GM19395 (cell line): ENCODE data around the gene RAB30.
A peak's percentile ranks its signal among the peaks of the same experiment; 100 is the strongest.
"Not testable (repeated sequence)": the region's sequence is repeated elsewhere in the genome, so short reads cannot be mapped to it uniquely, and the experiment has no call there.

Experiments
- ATAC-seq: cut with Tn5 transposase; IDR thresholded peaks from one replicate; pipeline ENCODE4 v1.9.1; 2021; ENCODE audit warnings: mild to moderate bottlenecking, moderate library complexity; ENCODE audit not compliant: unreplicated experiment

The RAB30 gene

DNA sequence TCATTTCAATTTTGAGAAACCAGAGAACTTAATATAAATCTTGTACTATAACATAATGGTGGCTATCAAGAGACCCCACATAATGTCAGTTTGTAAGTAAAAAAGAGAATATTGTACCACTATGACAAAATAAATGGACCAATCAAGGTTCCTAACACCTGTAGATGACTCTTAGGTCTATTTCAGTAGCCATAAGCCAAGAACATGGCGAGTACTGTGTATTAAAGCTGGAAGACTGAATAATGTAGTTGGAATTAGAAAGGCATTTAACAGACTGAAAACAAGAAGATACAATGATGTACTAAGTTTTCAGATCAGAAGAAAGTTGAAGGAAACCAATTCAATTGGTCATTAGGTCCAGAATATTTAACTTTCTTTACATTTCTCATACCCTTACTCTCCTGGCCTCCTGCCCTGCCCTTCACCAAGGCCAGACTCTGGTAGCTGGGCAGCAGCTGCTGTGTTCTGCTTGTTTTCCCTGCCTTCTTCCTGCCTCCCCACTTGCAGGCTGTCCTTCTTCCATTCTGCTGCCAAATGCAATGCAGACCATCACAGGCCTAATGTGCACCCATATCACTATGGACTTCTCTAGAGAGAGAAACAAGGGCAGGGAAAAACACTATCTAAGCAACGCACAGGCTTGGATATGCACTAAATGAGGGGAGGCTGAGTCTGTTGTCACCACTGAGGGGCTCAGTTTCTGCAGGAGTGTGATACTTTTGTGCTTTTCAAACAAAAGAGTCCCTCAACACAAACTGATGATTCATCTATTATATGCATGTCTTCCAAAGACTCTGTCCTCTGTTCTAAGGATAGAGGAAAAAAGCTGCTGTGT lies 60.1 kb downstream of the RAB30 start:
- no peak for ATAC-seq

DNA sequence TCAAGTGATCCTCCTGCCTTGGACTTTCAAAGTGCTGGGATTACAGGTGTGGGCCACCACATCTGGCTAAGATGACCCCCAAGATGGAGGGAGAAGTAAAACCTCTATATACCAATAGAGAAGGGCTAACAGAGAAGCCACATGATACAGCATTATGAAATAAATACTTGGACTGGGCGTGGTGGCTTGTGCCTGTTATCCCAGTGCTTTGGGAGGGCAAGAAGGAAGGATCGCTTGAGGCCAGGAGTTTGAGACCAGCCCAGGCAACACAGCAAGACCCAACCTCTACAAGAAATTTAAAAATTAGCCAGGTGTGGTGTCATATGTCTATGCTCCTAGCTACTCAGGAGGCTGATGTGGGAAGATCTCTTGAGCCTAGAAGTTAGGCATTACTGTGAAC lies 61.7 kb downstream of the RAB30 start:
- ATAC-seq, result no peak

DNA sequence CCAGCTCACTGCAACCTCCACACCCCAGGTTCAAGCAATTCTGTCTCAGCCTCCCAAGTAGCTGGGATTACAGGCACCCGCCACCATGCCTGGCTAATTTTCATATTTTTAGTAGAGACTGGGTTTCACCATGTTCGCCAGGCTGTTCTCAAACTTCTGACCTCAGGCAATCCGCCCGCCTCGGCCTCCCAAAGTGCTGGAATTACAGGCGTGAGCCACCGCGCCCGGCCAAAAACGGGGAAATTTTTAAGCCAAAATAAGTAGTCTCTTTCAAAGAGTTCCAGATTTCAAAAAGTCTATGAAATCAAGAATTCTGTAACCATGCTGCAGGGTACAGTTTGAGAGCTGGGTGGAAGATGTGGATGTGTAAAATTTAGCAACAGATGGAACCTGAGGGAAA lies 62.6 kb downstream of the RAB30 start:
- ATAC-seq, result not testable (repeated sequence)

DNA sequence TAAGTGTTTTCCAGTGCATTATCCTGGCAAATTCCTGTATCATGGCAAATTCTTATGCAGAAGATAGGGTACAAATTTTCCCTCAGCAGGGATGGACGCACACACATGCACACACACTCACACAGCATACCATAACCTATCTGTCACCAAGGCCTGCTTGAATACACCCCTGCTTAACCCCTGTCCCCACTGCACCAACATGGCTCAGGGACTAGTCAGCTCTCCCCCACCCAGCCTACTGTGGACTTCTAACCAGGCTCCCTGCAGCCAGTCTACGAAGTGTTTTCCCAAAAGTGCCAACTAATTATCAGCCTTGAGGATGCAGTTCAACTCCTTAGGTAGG lies 63.1 kb downstream of the RAB30 start:
- no peak for ATAC-seq

DNA sequence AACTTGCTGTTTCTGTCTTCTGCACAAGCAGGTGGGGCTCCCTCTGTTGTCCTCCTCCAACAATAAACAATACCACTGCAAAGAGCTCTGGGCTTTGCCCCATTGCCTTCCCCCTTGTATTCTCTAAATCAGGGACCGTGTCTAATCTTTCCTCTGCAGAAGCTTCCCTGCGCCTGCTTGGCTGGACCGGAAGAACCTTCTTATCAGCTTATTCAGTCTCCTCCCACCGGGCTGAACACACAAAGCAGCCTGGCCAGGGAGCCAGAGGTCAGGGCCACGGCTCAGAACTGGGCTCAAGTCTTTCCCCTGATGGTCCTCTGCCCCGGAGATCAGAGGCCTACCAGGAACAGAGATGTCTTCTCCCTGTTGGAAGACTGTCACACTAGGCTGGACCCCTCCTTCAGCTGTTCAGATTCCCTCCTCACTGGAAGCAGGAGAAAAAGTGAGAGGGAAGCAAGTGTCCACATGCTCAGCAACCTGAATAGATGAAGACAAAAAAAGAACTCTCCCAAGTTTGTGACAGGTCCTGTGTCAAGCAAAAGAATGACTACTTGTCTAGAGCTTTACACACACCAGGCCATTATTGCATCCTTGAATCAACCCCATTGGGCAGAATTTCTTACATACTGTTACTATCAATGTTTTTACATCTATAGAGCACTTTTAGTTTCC lies 63.7 kb downstream of the RAB30 start:
- peak; percentile 47 for ATAC-seq

DNA sequence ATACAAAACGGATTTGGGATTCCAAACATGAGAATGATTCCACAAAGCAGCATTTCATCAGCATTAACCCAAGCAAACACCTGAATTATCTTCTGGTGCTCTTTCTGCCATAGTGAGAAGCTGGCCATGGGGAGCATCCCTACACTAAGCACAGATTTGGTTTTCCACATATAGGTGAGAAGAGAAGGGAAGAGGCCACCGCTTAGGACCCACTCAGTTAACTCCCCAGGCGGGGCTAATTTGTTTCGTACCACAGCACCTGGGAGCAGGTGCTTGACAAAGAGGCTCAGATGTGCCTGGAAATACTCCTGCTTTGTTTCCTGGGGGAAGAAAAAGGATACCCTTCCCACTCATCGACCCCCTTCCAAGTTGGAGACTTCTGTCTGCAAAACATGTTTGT lies 64.2 kb downstream of the RAB30 start:
- no peak for ATAC-seq

DNA sequence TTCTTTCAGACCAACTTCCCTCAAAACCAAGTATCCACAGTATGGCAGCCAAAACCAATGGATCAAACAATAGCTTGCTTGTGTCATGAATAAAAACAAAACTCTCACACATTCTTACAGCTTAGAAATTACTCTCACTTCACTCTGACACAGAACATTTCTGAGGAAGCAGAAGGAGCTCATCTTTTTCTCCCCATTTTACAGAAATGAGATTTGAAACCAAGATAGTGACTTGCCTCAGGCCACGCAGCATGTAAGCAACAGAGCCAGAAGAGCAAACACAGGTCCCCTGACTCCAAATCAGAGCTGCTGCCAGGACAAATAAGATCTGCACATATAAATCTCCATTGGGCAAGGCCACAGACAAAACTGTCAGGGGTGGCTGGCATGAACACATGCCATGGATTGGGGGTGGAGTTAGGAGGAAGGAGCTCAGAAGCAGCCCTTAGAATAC lies 64.8 kb downstream of the RAB30 start:
- ATAC-seq, result peak; percentile 81

DNA sequence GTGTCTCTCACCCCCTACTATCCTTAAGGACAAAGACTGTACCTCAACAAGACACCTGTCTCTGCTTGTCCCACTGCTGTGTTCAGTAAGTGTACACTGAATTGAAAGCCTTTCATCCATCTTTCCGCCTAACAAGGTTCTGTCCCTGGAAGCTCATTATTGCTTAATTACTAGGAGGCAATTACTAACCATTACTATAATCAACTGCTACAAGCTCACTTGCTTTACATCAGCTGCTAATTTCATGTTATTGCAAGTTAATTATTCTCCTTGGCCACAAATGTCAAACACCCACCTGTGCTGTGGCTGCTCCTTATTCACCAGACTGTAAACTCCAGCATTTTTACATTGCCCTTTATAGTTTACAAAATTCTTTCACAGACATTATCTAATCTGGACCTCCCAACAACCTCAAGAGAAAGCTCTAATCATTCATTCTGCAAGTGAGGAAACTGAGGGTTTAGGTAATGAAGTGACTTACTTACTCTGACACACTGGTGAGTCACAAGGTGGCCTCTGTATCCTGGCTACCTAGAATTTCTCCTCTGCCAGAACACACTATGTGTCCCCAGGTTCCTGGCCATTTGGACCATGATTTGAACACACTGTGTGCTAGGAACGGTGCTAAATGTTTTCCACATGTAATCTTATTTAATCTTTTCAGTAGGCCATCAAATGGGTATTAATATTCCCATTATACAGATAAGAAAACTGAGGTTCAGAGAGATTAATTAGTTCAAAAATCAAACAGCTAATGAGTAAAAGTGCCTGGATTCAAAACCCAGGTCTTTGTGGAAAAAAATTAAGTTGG lies 66.7 kb downstream of the RAB30 start:
- ATAC-seq, result no peak

DNA sequence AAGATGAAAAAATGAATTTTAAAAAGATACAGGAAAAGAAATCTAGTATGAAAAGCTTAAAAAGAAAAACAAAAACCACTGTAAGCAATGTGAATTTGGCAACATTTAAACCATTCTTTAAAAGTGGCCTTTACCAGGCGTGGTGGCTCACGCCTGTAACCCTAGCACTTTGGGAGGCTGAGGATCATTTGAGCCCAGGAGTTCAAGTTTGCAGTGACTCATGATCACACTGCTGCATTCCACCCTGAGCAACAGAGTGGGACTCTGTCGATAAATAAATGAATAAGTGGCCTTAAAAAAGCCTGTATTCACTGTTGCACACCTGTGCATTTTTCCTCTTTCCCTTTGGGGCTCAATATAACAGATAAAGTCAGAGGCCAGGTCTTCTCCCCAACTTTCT lies 69.2 kb downstream of the RAB30 start:
- ATAC-seq, result no peak

DNA sequence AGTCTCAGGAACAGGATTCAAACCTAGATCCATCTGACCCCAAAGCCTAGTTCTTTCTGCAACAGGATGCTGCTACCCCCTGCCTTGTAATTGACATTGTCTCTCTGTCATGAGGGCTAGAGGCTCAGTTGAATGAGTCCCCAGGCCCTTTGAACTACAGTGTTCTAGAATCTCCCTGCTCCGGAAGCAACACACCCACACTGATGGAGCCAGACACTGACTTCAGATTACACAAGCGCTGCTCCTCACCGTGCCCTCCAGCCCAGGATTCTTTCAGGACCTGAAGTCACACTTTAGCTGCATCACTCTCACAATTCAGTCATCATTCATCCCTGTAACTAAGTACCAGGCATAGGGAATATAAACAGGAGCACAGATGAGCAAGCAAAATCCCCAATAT lies 69.6 kb downstream of the RAB30 start:
- no peak for ATAC-seq

DNA sequence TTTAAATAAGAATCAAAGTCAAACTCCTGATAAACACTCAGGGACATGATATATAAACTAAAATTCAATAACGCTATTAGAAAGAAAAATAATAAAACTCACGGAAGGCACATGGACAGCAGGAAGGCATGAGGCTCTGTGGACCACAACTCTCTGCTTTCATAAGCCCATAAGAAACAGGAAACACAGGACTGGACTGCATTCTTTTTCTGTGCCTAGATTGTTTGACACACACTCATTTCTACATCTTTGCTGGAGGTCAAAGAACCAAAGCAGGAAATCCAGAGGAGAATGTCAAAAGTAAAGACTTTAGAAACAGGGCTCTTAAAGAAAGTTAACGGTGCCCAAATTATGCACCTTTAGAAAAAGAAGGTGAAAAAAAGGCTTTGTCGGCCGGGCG lies 71.3 kb downstream of the RAB30 start:
- no peak for ATAC-seq

DNA sequence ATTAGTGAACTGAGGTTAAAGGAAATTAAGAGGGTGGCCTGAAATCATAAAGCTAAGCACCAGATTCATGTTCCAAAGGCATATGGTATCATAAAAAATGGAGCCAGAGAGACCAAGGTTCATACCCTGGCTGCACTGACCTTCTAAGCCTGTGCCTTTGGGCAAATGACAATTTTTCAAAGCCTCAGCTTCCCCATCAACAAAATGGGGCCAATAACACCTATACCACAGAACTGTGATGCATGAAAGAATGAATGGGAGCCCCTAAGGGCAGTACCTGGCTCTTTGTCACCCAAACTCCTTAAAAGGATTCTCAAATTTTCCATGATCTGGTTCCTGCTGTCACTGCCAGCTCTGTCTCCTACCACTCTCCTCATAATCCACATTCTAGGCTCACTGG lies 72.5 kb downstream of the RAB30 start:
- ATAC-seq, result no peak

DNA sequence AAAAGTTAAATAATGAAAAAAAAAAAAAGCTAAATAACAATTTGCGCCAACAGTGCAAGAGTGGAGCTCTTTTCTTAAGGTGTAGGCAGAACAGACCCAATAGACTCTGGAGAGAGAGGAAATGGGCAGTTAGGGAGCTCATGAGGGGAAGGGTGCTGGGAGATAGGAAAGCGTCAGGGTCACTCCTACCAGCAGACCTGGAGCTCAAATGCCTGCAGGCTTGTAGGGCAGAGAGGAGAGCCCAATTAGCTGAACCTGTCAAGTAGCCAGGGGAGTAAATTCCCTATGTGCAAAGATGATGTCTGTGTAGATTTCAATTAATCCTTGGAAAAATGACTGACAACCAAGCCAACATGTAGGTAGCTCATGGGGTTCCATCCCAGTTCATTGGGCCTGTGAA lies 73.0 kb downstream of the RAB30 start:
- no peak for ATAC-seq

DNA sequence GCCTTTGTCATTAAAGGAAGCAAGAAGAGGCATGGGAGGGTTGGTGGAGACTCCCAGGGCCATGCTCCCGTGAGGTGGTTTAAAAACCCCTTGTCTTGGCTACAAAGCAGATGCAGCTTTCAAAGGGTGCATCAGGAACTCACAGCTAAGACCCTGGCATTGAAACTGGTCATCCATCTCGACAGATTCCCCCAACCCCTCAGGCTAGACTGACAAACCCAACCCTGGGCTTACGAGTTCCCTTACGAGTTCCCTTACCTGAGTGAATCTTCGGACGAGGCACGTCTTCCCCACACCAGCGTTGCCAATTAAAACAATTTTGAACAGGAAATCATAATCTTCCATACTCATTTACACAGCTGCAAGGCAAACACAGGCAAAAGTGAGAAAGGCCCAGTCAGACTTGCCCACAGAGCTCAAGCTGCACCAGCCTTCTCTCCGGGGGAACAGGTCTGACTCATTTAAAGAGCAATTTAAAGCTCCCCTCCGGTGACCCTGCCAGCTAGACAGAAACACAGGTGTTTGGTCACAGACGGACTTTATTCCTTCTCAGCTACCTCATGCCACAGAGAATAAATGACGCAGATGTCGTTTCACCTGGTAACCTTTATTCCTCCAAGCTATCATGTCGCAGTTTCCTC lies 74.6 kb downstream of the RAB30 start:
- ATAC-seq, result peak; percentile 93

DNA sequence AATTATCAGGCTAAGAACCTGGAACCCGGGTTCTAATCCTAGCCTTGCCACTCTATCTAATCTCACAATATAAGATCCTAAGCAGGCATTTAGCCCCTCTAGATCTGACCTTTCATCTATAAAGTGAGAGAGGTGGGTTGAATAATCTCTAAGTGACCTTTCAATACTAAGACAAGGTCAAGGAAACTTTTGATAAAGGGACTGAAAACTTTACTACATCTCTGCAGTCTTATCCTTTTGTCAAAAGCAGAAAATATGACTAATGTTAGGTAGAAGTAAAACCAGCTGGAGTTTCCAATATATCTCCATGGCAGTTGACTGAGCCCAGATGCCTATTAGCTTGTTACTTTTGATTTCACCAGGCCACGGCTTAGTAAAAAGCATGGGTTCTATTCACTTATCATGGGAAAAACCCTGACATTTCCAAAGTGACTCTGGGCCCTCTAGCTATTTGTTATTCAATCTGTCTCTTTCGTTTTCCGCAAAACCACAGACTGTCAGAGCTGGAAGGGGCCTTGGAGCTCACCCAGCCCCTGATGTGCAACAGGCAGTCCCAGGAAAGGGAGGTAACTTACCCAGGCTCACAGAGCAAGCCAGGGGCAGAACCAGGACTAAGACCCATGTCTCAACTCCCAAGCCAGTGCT lies 75.8 kb downstream of the RAB30 start:
- peak; percentile 36 for ATAC-seq

DNA sequence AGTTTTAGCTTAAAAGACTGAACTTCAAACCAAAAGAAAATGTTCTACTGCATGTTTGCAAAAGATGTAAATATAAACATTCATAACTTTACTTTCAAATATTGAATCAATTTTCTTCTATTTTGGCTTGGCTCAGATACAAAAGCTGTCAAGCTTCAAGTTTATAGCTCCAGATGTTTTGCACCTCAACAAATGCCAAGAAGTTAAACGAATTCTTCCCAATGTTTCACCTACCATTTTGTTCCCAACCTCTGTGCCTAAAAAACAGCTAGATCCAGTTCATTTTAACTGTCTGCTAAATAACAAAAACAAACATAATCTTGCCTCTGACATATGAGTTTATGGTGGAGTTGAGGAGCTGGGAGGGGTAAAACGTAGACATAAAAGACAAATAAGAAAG lies 76.5 kb downstream of the RAB30 start:
- ATAC-seq, result no peak

DNA sequence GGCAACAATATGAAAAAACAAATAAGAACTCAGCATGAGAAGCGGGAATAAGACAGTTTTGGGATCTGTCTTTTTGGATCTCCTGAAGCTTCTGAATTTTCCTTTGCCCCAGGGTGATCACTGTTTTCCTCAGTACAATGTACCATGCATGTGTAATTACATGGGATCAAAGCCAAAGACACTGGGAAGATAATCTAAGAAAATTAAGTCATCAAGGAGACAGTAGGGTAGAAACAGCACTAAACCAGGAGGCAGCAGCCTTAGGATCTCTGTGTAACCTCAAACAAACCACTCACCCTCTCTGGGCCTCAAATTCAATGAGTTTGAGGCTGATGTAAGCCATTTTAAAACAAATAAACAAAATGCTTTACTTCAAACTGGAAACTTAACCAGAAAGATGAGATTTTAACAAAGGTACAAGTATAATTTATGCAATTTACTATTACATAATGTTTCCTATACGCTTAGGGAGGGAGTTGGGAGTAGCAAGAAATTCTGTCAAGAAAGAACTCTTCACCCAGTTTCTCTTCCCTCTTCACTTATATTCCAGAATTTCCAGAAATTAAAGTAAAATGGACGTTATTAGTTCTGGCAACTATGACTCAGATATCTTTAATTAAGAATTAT lies 77.0 kb downstream of the RAB30 start:
- ATAC-seq, result no peak

DNA sequence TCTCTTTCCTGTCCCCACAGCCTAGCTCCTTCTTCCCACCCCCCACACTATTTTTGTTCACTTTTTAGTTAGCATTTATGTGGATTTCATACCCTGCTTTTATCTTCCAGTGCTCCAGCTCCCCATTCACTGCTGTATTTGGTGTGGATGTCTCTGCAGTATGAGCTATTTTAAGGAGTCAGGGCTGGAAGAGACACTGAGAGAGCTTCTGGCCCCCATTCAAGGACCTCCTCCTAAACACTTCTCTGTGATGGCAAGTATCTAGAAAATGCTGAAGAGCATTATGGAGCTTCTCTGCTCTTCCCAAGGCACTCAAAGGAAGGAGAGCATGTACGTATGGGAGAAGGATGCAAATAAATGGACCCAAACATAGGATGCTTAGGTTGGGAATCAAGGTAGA lies 79.5 kb downstream of the RAB30 start:
- ATAC-seq, result no peak

DNA sequence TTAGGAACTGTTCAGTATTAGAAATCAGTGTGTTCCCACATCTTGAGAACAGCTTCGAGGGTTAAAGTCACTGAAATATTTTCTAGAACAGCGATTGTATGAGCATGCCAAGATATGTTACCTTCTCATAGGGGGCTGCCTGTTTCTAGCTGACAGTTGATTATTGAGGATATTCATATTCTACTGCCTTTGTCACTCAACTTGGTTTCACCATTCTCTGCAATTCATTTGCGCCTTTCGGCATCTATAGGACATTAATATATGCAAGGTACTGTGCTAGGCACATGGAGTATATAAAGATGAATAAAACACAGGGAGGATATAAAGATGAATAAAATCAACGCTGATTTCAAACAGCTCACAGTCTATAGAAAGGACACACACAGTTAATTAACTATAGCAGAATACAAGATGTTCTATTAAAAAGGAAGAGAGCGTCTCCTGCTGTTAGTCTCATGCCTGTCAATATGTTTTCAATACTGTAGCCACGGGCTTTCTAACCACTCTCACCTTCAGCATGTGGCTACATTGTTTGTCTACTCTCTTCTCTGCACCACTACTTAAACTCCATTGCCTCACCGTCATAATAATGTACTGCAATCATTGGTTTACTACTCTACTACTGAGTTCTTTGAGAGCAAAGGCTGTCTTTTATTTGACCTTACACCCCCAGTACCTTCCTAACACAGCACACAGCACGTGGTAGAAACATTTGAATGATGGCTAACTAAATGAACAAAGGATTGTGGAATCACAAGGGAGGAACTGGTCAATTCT lies 81.9 kb downstream of the RAB30 start:
- ATAC-seq, result no peak
